ENCODE measurements around the gene TTC34. TPM values are rescaled to one million over a fixed set of nuclear protein-coding genes. Genes with fewer than 3 reads are reported as not detected.

Gene TTC34
- total and polyA plus RNA-seq, 3 donors from 2014 or later = 3.0 to 5.2 (median 4.1) TPM

- Histone ChIP-seq H3K27me3 (no peaks in the 10 kb centered on the region), H3K27ac (no peak overlapping the region), H3K4me1 (peaks cover 4% of the 10 kb centered on the region), H3K9me3 (no peaks in the 10 kb centered on the region), H3K36me3 (ENCODE audit: low read depth, missing control alignments) (no peaks in the 10 kb centered on the region), H3K4me3 (no peak overlapping the region)
- 85 to 89% methylated on average over 12 of the region's 12 CpGs for WGBS, 2 donors
- DNase-seq = no peak
- TF ChIP-seq POLR2A (IDR thresholded peaks at IDR 0.05) = no peak
- TF ChIP-seq, protein P1, sequence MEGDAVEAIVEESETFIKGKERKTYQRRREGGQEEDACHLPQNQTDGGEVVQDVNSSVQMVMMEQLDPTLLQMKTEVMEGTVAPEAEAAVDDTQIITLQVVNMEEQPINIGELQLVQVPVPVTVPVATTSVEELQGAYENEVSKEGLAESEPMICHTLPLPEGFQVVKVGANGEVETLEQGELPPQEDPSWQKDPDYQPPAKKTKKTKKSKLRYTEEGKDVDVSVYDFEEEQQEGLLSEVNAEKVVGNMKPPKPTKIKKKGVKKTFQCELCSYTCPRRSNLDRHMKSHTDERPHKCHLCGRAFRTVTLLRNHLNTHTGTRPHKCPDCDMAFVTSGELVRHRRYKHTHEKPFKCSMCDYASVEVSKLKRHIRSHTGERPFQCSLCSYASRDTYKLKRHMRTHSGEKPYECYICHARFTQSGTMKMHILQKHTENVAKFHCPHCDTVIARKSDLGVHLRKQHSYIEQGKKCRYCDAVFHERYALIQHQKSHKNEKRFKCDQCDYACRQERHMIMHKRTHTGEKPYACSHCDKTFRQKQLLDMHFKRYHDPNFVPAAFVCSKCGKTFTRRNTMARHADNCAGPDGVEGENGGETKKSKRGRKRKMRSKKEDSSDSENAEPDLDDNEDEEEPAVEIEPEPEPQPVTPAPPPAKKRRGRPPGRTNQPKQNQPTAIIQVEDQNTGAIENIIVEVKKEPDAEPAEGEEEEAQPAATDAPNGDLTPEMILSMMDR (IDR thresholded peaks at IDR 0.05) = no peak
- intact Hi-C loops (cut with DNase I; ENCODE audit: low total_unique reads) = no loop called here
Observed at GRCh38 chr1:2623571-2624337, 177.7 kb downstream of the TTC34 start.

DNA sequence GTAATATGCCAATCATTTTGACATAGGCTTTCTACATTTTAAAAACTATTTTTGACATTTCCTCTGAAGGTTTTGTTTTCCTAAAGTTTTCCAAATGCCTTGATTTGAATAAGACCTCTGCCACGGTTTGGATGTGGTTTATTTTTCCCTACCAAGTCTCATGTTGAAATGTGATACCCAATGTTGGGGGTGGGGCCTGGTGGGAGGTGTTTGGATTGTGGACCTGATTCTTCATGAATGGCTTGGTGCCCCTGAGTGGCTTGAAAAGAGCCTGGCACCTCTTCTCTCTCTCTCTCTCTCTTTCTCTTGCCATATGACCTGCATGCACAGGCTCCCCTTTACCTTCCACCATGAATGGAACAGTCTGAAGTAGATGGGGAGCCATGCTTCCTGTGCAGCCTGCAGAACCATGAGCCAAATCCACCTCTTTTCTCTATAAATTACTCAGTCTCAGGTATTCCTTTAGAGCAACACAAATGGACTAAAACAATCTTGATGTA, 183.5 kb downstream of the TTC34 start:
- Histone ChIP-seq H3K4me1 (no peaks in the 10 kb centered on the region), H3K27ac (no peak overlapping the region), H3K27me3 (no peaks in the 10 kb centered on the region), H3K9me3 (no peaks in the 10 kb centered on the region), H3K36me3 (ENCODE audit: low read depth, missing control alignments) (no peaks in the 10 kb centered on the region), H3K4me3 (no peak overlapping the region)
- 35 to 39% methylated on average over 1 of the region's 1 CpG for WGBS, 2 donors
- no peak for TF ChIP-seq POLR2A (IDR thresholded peaks at IDR 0.05)
- TF ChIP-seq, protein P1 (IDR thresholded peaks at IDR 0.05) = no peak
- peak; percentile 6 for DNase-seq
- intact Hi-C loops (cut with DNase I; ENCODE audit: low total_unique reads) = no loop called here

DNA sequence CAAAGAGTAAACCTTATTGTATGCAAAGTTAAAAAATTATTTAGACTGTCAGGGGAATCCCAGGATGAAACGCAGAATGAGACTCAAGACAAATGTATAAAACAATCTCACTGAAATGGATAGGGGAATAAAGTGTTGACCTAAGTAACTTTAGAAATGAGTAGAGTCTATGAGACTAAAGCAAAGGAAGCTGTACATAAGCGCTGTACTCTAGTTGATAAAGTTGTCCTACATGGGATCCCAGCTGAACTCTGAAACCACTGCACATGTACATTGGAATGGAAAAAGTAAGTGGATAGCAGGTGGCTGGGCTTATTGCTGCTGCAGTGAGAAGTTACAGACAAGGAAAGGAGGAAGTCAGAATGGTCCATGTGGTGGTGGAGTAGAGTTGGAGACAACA, 187.3 kb downstream of the TTC34 start:
- no peak for DNase-seq
- 80 to 93% methylated on average over 2 of the region's 2 CpGs for WGBS, 2 donors
- H3K9me3 ChIP-seq = no peaks in the 10 kb centered on the region
- TF ChIP-seq, protein P1 (IDR thresholded peaks at IDR 0.05) = no peak
- TF ChIP-seq POLR2A (IDR thresholded peaks at IDR 0.05) = no peak
- H3K36me3 ChIP-seq (ENCODE audit: low read depth, missing control alignments) = no peaks in the 10 kb centered on the region
- no peak overlapping the region for H3K27ac ChIP-seq
- no peaks in the 10 kb centered on the region for H3K27me3 ChIP-seq
- H3K4me3 ChIP-seq = no peak overlapping the region
- H3K4me1 ChIP-seq = peaks cover 3% of the 10 kb centered on the region
- intact Hi-C loops (cut with DNase I; ENCODE audit: low total_unique reads) = no loop called here

DNA sequence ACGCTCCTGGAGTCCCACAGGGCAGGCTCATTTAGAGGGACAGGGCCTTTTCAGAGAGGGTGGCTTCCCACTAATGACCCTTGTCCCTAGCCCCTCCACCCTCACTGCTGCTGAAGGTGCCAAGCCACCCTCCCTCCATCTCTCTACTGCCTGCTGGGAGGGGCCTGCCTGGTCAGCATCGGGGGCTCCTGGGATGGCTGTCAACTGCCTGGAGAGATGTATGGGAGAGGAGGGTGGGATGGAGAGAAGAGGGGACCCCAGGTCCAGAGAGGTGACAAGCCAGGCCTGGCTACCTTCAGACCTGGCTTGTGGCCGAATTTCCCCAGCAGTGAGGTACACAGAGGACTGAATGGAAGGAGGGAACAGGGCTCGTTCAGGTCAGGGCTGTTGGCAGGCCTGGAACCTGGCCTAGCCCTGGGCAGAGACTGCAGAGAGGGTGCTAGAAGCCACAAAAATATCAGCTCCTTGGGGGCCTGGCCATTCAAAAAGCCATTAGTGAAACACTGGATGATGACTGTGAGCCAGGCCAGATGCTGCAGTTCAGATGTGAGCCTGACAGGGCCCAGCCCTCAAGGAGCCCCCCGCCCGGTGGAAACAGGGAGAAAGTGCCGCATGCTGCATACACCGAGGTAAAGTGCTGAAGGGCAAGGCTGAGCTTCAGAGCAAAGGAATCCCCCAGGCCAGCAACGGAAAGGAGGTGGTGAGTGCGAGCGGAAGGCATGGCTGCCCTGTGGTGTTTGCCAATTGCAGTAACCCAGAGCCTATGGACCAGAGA, 188.7 kb downstream of the TTC34 start:
- DNase-seq = peak; percentile 9
- WGBS, 2 donors = 83 to 87% methylated on average over 11 of the region's 11 CpGs
- intact Hi-C loops (cut with DNase I; ENCODE audit: low total_unique reads) = no loop called here
- no peak for TF ChIP-seq POLR2A (IDR thresholded peaks at IDR 0.05)
- TF ChIP-seq, protein P1 (IDR thresholded peaks at IDR 0.05) = no peak
- no peaks in the 10 kb centered on the region for H3K27me3 ChIP-seq
- no peaks in the 10 kb centered on the region for H3K9me3 ChIP-seq
- H3K36me3 ChIP-seq (ENCODE audit: low read depth, missing control alignments) = no peaks in the 10 kb centered on the region
- no peak overlapping the region for H3K4me3 ChIP-seq
- peaks cover 5% of the 10 kb centered on the region for H3K4me1 ChIP-seq
- H3K27ac ChIP-seq = no peak overlapping the region
